ENCODE data around the gene PRR29.

Gene PRR29

GRCh38 chr17:63998050-63998720 is at the start of gene PRR29:
TSS of gene PRR29 (plus strand) at chr17:63998351. CDS start at chr17:63998365, 14 bp downstream.
- peak; percentile 69 for DNase-seq

- no peak for DNase-seq
Measured at GRCh38 chr17:63948521-63948920, 49.6 kb upstream of the PRR29 start.

GRCh38 chr17:63949576-63950250 is 48.4 kb upstream of the PRR29 start:
- no peak for DNase-seq

GRCh38 chr17:63950940-63951907 is 46.9 kb upstream of the PRR29 start:
- DNase-seq = peak; percentile 14

GRCh38 chr17:63954402-63955063 is 43.6 kb upstream of the PRR29 start:
- no peak for DNase-seq

GRCh38 chr17:63955232-63955631 is 42.9 kb upstream of the PRR29 start:
- DNase-seq = no peak

GRCh38 chr17:63955791-63956190 is 42.4 kb upstream of the PRR29 start:
- no peak for DNase-seq

- no peak for DNase-seq
Measured at GRCh38 chr17:63956296-63956920, 41.7 kb upstream of the PRR29 start.

- DNase-seq = no peak
Measured at GRCh38 chr17:63960006-63960405, 38.1 kb upstream of the PRR29 start.

- DNase-seq = no peak
Measured at GRCh38 chr17:63960430-63960829, 37.7 kb upstream of the PRR29 start.

- DNase-seq = peak; percentile 53
Measured at GRCh38 chr17:63961355-63962212, 36.6 kb upstream of the PRR29 start.

- DNase-seq = no peak
Measured at GRCh38 chr17:63962298-63962744, 35.8 kb upstream of the PRR29 start.

GRCh38 chr17:63963123-63963522 is 35.0 kb upstream of the PRR29 start:
- DNase-seq = no peak

GRCh38 chr17:63966646-63967264 is 31.4 kb upstream of the PRR29 start:
- peak; percentile 20 for DNase-seq

- DNase-seq = peak; percentile 48
Measured at GRCh38 chr17:63967953-63968352, 30.2 kb upstream of the PRR29 start.

GRCh38 chr17:63969278-63969677 is 28.9 kb upstream of the PRR29 start:
- no peak for DNase-seq

GRCh38 chr17:63972796-63973195 is 25.4 kb upstream of the PRR29 start, which contains the start of gene SCN4A:
TSS of gene SCN4A (minus strand) at chr17:63972918. CDS start at chr17:63972841, 77 bp downstream.
- DNase-seq = no peak

GRCh38 chr17:63973247-63973646 is 24.9 kb upstream of the PRR29 start:
- no peak for DNase-seq

GRCh38 chr17:63973930-63974593 is 24.1 kb upstream of the PRR29 start:
- no peak for DNase-seq

GRCh38 chr17:63974594-63975192 is 23.5 kb upstream of the PRR29 start:
- DNase-seq = no peak

Data from activated CD4-positive, alpha-beta T cell treated with anti-CD3 and anti-CD28 coated beads, Interleukin-2, amount 50 U/mL, for 16 hours (primary cell).